CD4-positive, alpha-beta memory T cell (primary cell): Measurements from ENCODE around the gene GJA4. TPM values are rescaled to one million over a fixed set of nuclear protein-coding genes. Genes with fewer than 3 reads are reported as not detected.

Experiments
- CTCF ChIA-PET: fragments of 350-600 bp; sonication (Branson Sonifier 250); formaldehyde crosslinking; loops from one replicate; lab custom pipeline; 2021; ENCODE audit warnings: inconsistent platforms; ENCODE audit not compliant: partially characterized antibody; lab: Charles Lee
- POLR2A ChIA-PET: fragments of 350-600 bp; sonication (Branson Sonifier 250); formaldehyde crosslinking; loops from one replicate; lab custom pipeline; 2021; ENCODE audit not compliant: partially characterized antibody; lab: Charles Lee
- DNase-seq, 5 donors: peaks; one replicate each; pipeline versions ENCODE4 v3.0.0 to v3.0.0-alpha.2; 2020 to 2022; ENCODE audit warnings: mixed read lengths in 1 of 5
- H3K27ac ChIP-seq: one replicate; pipeline ENCODE4 v1.7.0; 2013; ENCODE audit warnings: low read depth, low read length
- H3K27me3 ChIP-seq: 2 replicates; pipeline ENCODE4 v1.7.0; 2013; ENCODE audit warnings: mild to moderate bottlenecking, low read length, moderate library complexity; ENCODE audit not compliant: insufficient read depth
- H3K36me3 ChIP-seq: 2 replicates; pipeline ENCODE4 v1.7.0; 2013; ENCODE audit warnings: mild to moderate bottlenecking, low read length, moderate library complexity; ENCODE audit not compliant: insufficient read depth
- H3K4me1 ChIP-seq: 2 replicates; pipeline ENCODE4 v1.7.0; 2013; ENCODE audit warnings: mild to moderate bottlenecking, low read length, moderate library complexity; ENCODE audit not compliant: insufficient read depth
- H3K4me3 ChIP-seq, 2 donors: one replicate each; pipeline ENCODE4 v1.7.0; 2013; ENCODE audit warnings: low read length in 2 of 2, mild to moderate bottlenecking in 1 of 2
- H3K9me3 ChIP-seq, 2 donors: one replicate each; pipeline ENCODE4 v1.7.0; 2013; ENCODE audit warnings: low read length in 2 of 2, control low read depth in 1 of 2; ENCODE audit not compliant: control insufficient read depth in 1 of 2
- H3K27ac Mint-ChIP-seq, 7 donors: one replicate each; pipeline ENCODE4 v1.8.0; 2020 to 2021; ENCODE audit warnings: mixed read lengths in 7 of 7, mild to moderate bottlenecking in 6 of 7, inconsistent platforms in 3 of 7, moderate library complexity in 3 of 7
- H3K27me3 Mint-ChIP-seq, 2 donors: one replicate each; pipeline ENCODE4 v1.8.0; 2020 to 2021; ENCODE audit warnings: mixed read lengths in 2 of 2
- H3K36me3 Mint-ChIP-seq, 2 donors: one replicate each; pipeline ENCODE4 v1.8.0; 2020 to 2021; ENCODE audit warnings: mixed read lengths in 2 of 2, inconsistent platforms in 1 of 2, mild to moderate bottlenecking in 1 of 2
- H3K4me1 Mint-ChIP-seq, 4 donors: one replicate each; pipeline ENCODE4 v1.8.0; 2020 to 2021; ENCODE audit warnings: mixed read lengths in 4 of 4, mild to moderate bottlenecking in 1 of 4
- H3K4me3 Mint-ChIP-seq, 8 donors: one replicate each; pipeline ENCODE4 v1.8.0; 2020 to 2021; ENCODE audit warnings: mixed read lengths in 8 of 8, mild to moderate bottlenecking in 7 of 8, moderate library complexity in 6 of 8, inconsistent platforms in 3 of 8
- H3K9me3 Mint-ChIP-seq, 8 donors: one replicate each; pipeline ENCODE4 v1.8.0; 2020 to 2021; ENCODE audit warnings: mixed read lengths in 8 of 8, mild to moderate bottlenecking in 5 of 8, inconsistent platforms in 3 of 8, moderate library complexity in 1 of 8
- intact Hi-C: fragments of 100-400 bp; cut with micrococcal nuclease; formaldehyde crosslinking; loops from one replicate; pipeline ENCODE4 v1.15.1; 2023
- polyA plus RNA-seq, 2 donors: library from polyadenylated mRNA; unstranded; fragments of 300-500 nt; fragmentation: Illumina TruSeq; gene quantifications; one replicate each; pipeline ENCODE4 v1.2.3, GENCODE V29; 2021
- total RNA-seq, 2 experiments: library from RNA; stranded (reverse); gene quantifications; one replicate each; pipeline ENCODE4 v1.2.3, GENCODE V29; 2021

Gene GJA4
- total and polyA plus RNA-seq, 4 experiments from 2014 or later: not detected

- Histone ChIP-seq H3K27me3 (no peaks in the 10 kb centered on the region), H3K27ac (no peak overlapping the region), H3K36me3 (no peaks in the 10 kb centered on the region), H3K4me3 (no peak overlapping the region), H3K4me1 (peaks cover 7% of the 10 kb centered on the region), H3K9me3 (no peaks in the 10 kb centered on the region)
- Mint-ChIP-seq H3K4me1 (peaks cover 0 to 11% (median 4%) of the 10 kb centered on the region in 4 donors), H3K27ac (no peak overlapping the region), H3K9me3 (no peaks in the 10 kb centered on the region), H3K4me3 (no peak overlapping the region), H3K36me3 (peaks cover under 1 to 2% of the 10 kb centered on the region in 2 donors), H3K27me3 (no peaks in the 10 kb centered on the region)
- no peak for DNase-seq
- intact Hi-C loops: no loop called here
- ChIA-PET CTCF (no interaction called here), POLR2A (no interaction called here)
Observed at GRCh38 chr1:34840426-34840825, 47.6 kb downstream of the GJA4 start.

GRCh38 chr1:34842073-34842472, 49.3 kb downstream of the GJA4 start:
- Mint-ChIP-seq H3K27me3 (no peaks in the 10 kb centered on the region), H3K4me1 (peaks cover 0 to 11% (median 5%) of the 10 kb centered on the region in 4 donors), H3K27ac (peak overlapping the region in 1 of 7 donors; percentile 10), H3K9me3 (no peaks in the 10 kb centered on the region), H3K4me3 (no peak overlapping the region), H3K36me3 (peaks cover 0 to 4% of the 10 kb centered on the region in 2 donors)
- Histone ChIP-seq H3K4me3 (no peak overlapping the region), H3K9me3 (no peaks in the 10 kb centered on the region), H3K27me3 (no peaks in the 10 kb centered on the region), H3K27ac (no peak overlapping the region), H3K4me1 (peaks cover 7% of the 10 kb centered on the region), H3K36me3 (no peaks in the 10 kb centered on the region)
- POLR2A ChIA-PET: no interaction called here
- DNase-seq: no peak
- CTCF ChIA-PET: interaction anchor here (0.6 to 2.8 kb wide), 3 partner anchors 10 to 25 kb away, joined by 3 to 20 read pairs (median 4); no protein-coding TSS in a partner anchor
- intact Hi-C loops: no loop called here

- H3K27ac Mint-ChIP-seq: peak overlapping the region in 1 of 7 donors; percentile 44
- POLR2A ChIA-PET: no interaction called here
- no peak overlapping the region for H3K27ac ChIP-seq
- intact Hi-C loops: no loop called here
- DNase-seq: no peak
- CTCF ChIA-PET: interaction anchor here (2.8 kb wide), 1 partner anchor 10 kb away, joined by 20 read pairs; no protein-coding TSS in a partner anchor
- H3K9me3 Mint-ChIP-seq: no peaks in the 10 kb centered on the region
- peaks cover 0 to 6% of the 10 kb centered on the region in 2 donors for H3K36me3 Mint-ChIP-seq
- H3K4me3 ChIP-seq: no peak overlapping the region
- H3K4me1 Mint-ChIP-seq: peaks cover 2 to 11% (median 5%) of the 10 kb centered on the region in 4 donors
- H3K4me1 ChIP-seq: peaks cover 7% of the 10 kb centered on the region
- no peaks in the 10 kb centered on the region for H3K36me3 ChIP-seq
- H3K4me3 Mint-ChIP-seq: no peak overlapping the region
- H3K27me3 Mint-ChIP-seq: no peaks in the 10 kb centered on the region
- no peaks in the 10 kb centered on the region for H3K9me3 ChIP-seq
- no peaks in the 10 kb centered on the region for H3K27me3 ChIP-seq
Observed at GRCh38 chr1:34842952-34843371, 50.2 kb downstream of the GJA4 start.

- Mint-ChIP-seq H3K4me1 (peaks cover 5 to 11% (median 6%) of the 10 kb centered on the region in 4 donors), H3K36me3 (peaks cover 5 to 9% of the 10 kb centered on the region in 2 donors), H3K9me3 (no peaks in the 10 kb centered on the region), H3K27me3 (no peaks in the 10 kb centered on the region), H3K4me3 (no peak overlapping the region), H3K27ac (peak overlapping the region in 2 of 7 donors; percentile 23 to 44)
- POLR2A ChIA-PET: no interaction called here
- no peaks in the 10 kb centered on the region for H3K36me3 ChIP-seq
- peaks cover 7% of the 10 kb centered on the region for H3K4me1 ChIP-seq
- H3K4me3 ChIP-seq: no peak overlapping the region
- DNase-seq: no peak
- H3K27me3 ChIP-seq: no peaks in the 10 kb centered on the region
- CTCF ChIA-PET: interaction anchor here (0.7 to 2.8 kb wide), 2 partner anchors 9 to 23 kb away, joined by 3 to 20 read pairs; no protein-coding TSS in a partner anchor
- no peaks in the 10 kb centered on the region for H3K9me3 ChIP-seq
- intact Hi-C loops: no loop called here
- no peak overlapping the region for H3K27ac ChIP-seq
Observed at GRCh38 chr1:34843392-34844251, 50.8 kb downstream of the GJA4 start.

GRCh38 chr1:34844252-34844634, 51.4 kb downstream of the GJA4 start:
- H3K9me3 Mint-ChIP-seq: no peaks in the 10 kb centered on the region
- peaks cover 7% of the 10 kb centered on the region for H3K4me1 ChIP-seq
- H3K4me3 ChIP-seq: no peak overlapping the region
- peaks cover 7 to 13% (median 8%) of the 10 kb centered on the region in 4 donors for H3K4me1 Mint-ChIP-seq
- H3K27me3 ChIP-seq: no peaks in the 10 kb centered on the region
- intact Hi-C loops: no loop called here
- no peak for DNase-seq
- H3K27ac Mint-ChIP-seq: no peak overlapping the region
- no peaks in the 10 kb centered on the region for H3K27me3 Mint-ChIP-seq
- no peaks in the 10 kb centered on the region for H3K9me3 ChIP-seq
- CTCF ChIA-PET: interaction anchor here (2.8 kb wide), 1 partner anchor 8 kb away, joined by 20 read pairs; no protein-coding TSS in a partner anchor
- H3K36me3 ChIP-seq: peaks cover 6% of the 10 kb centered on the region
- peaks cover 9 to 13% of the 10 kb centered on the region in 2 donors for H3K36me3 Mint-ChIP-seq
- POLR2A ChIA-PET: no interaction called here
- no peak overlapping the region for H3K27ac ChIP-seq
- no peak overlapping the region for H3K4me3 Mint-ChIP-seq

Other genes with a start within 250 kb of the GJA4 start
- not detected for gene GJB5, start 38.0 kb upstream of the GJA4 start, total RNA-seq
- not detected for gene GJB5, start 38.0 kb upstream of the GJA4 start, polyA plus RNA-seq
- not detected for gene GJB4, start 33.3 kb upstream of the GJA4 start, total RNA-seq
- gene GJB4, start 33.3 kb upstream of the GJA4 start, polyA plus RNA-seq: not detected
- not detected for gene GJB3, start 11.8 kb upstream of the GJA4 start, total RNA-seq
- not detected for gene GJB3, start 11.8 kb upstream of the GJA4 start, polyA plus RNA-seq
- 10 to 100 TPM; 32.0 to 35.5 TPM for gene SMIM12, start 66.8 kb downstream of the GJA4 start, total RNA-seq
- gene SMIM12, start 66.8 kb downstream of the GJA4 start, polyA plus RNA-seq: 100 to 1,000 TPM in 1 of 2 donors, 10 to 100 TPM in 1; 76.1 to 146 TPM
- 1 to 10 TPM; 1.5 TPM for gene DLGAP3, start 136.7 kb downstream of the GJA4 start, total RNA-seq
- under 1 TPM; 0.08 to 0.18 TPM for gene DLGAP3, start 136.7 kb downstream of the GJA4 start, polyA plus RNA-seq
- gene TMEM35B, start 192.3 kb downstream of the GJA4 start, total RNA-seq: 10 to 100 TPM; 51.7 to 54.2 TPM
- 100 to 1,000 TPM; 225 to 291 TPM for gene TMEM35B, start 192.3 kb downstream of the GJA4 start, polyA plus RNA-seq
- 10 to 100 TPM; 42.9 to 45.8 TPM for gene ZMYM6, start 238.9 kb downstream of the GJA4 start, total RNA-seq
- gene ZMYM6, start 238.9 kb downstream of the GJA4 start, polyA plus RNA-seq: 1 to 10 TPM; 7.5 to 8.2 TPM